HL-60/S4 treated with retinoic acid at 250 ng/mL for 4 days and 3 days (cell line): Measurements from ENCODE around the gene IL17B.

Source experiments
- in situ Hi-C: fragments of 300-500 bp; cut with MboI; formaldehyde crosslinking; loops from 2 replicates; pipeline ENCODE4 v1.7.0; 2022; ENCODE audit warnings: low sequenced_read_pairs

The IL17B gene

GRCh38 chr5:149328177-149328576 lies 50.9 kb downstream of the IL17B start:
- in situ Hi-C loops: no loop called here

GRCh38 chr5:149326611-149327010 lies 52.5 kb downstream of the IL17B start:
- in situ Hi-C loops: no loop called here

- in situ Hi-C loops: no loop called here
Observed at GRCh38 chr5:149325894-149326293, 53.2 kb downstream of the IL17B start.

- in situ Hi-C loops: no loop called here
Observed at GRCh38 chr5:149325166-149325735, 53.8 kb downstream of the IL17B start.

- in situ Hi-C loops: no loop called here
Observed at GRCh38 chr5:149324641-149325040, 54.5 kb downstream of the IL17B start.
